Measurements from ENCODE around the gene PRPF38A.

PRPF38A gene

DNA sequence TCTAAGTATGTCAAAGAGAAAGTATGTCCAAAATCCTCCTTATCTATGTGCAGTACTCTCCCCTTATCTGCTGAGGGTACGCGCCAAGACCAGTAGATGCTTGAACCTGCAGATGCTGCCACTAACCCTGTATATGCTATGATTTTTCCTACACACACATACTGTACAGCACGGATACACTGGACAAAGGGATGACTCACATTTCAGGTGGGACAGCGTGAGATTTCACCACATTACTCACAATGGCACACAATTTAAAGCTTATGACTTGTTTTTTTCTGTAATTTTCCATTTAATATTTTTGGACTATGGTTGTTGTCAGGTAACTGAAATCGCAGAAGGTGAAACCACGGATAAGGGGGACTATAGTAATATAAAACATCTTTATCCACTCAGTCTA lies 4.3 kb upstream of the PRPF38A start:
- no peak for DNase-seq

DNA sequence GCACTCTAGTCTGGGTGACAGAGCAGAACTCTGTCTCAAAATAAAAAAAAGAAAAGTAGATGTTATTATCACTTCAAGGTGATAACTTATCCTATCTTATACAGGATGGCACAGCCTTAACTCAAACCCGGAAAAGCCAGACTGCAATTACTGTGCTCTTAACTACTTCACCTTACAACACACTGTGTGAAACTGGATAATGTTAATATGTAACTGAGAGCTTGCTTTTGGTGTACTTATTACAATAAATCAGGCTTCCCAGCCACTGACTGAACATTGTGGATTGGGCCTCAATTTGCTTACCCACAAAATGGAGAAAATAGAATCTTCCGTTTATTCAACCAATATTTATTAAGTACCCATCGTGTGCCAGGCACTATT lies 1.6 kb upstream of the PRPF38A start:
- DNase-seq: no peak

DNA sequence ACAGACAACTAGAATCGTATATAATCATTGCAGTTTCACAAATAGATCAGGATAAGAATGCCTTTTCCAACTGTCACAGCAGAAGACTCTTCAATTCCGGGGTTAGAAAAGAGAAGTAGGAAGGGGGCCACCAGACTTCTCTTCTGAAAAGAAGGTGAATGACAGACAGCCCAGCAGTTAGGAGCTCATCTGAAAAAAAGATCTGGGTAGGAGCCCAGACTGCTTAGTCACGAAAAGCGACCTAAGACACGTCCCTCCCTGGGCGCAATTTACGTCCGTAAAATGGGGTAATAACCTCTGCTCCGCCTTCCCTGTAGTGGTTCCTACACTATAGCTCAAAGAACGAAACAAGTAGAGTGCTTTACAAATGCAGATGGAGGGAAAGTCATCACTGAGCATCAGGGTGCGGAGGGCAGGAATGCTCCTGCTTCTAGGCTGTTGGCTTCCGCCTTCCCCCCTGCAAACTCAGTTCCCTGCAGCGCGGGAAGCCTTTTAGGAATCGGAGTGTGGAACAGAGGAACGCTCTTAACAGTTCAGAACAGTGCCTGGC lies 761 bp upstream of the PRPF38A start:
- DNase-seq: peak; percentile 52

DNA sequence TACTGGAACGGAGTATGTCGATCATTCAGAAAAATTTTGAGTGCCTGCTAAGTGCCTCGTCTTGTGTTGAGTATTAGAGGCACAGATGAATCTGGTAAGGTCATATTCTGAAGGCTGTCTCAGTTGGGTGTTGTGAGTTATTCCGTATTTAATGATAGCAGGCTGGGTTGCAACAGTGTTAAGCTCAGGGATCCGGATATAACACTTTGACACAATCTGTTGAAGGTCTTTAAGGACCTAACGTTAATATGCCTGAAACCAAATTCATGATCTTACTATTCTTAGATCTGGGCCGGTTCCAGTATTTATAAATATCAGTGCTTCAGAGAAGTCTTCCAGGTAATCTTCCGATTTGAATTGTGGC lies 555 bp downstream of the PRPF38A start:
- no peak for DNase-seq

DNA sequence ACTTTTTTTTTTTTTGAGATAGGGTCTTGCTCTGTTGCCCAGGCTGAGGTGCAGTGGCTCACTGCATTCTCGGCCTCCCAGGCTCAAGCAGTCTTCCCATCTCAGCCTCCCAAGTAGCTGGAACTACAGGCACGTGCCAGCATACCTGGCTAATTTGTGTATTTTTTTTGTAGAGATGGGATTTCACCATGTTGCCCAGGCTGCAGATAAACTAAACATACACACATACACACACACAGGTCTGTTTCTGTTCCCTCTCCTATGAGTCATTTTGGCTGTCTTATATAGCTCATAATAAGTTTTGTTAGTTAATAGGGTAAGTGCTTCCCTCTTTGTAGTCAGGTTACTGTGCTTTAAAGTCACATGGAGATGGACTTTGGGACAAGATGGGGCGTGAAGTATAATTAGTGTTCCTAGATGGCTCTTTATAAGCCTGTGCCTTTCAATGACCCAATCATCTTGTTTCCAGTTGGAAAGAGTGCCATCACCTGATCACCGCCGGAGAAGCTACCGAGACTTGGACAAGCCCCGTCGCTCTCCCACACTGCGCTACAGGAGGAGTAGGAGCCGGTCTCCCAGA lies 9.1 kb downstream of the PRPF38A start:
- DNase-seq: no peak

DNA sequence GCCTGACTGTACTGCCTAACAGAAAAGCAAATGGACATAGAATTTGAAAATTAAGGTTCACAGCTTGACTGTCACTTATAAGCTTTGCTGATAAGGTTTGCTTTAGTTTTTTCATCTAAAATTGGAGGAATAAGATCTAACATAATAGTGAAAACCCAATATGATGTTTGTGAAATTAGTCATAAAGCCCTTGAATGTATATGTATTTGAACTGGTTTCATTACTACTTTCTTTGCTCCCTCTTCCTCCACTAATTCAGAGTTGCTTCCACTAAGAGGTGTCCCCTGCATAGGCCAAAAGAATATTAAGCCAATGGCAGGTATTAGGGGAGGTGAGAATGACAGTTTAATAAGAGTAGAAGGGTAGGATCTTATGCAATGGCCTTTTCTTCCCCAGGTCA lies 10.5 kb downstream of the PRPF38A start:
- no peak for DNase-seq

DNA sequence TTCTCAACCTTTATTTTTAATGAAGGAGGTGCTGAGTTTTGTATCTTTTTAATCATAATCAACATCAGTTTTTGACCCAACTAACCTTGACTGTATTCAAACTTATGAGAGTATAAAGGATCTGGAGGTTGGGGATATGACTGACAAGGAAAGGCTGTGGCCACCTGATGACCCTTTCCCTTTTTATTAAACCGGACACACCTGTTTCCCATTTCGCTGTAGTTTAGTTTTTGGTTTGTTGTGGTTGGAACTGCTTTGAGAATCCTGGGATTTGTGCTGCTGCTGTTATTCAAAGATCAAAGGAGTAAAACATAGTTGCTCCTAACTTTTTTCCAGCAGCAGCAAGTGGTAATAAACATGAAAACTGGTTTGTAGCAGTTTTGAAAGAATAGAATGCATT lies 12.4 kb downstream of the PRPF38A start:
- no peak for DNase-seq

DNA sequence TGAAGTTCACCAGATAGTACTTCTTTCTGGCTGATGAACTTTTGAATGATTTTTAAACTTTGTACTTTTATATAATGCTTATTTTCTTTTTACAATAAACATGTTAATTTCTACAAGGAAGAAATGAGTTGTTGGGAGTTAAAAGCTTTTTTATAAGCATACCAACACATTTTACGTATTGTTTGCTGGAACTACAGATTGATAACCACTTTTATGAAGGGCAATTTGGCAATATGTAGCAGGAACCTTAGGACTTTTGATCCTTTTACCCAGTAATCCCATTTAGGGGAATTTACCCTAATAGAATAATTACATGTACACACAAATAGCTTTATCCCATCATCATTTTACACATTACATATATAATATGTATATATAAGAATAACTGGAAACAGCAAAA lies 16.3 kb downstream of the PRPF38A start:
- no peak for DNase-seq

DNA sequence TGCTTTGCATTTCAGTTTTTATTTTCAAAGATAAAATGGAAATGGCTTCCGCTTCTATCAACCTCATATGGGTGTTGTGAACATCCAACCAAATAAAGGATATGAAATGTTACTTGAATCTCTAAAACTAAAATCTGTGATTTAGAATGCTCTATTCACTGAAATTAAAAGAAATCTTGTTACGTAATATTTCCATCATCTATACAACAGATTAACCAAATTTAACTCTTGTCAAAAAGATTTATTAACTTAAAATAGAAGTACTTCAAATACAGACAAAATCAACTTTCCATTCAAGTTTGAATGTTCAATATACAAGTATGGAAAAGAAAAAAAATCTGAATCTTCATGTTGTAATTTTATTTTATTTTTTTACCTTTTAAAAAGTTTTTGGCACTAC lies 18.7 kb downstream of the PRPF38A start:
- DNase-seq: no peak

DNA sequence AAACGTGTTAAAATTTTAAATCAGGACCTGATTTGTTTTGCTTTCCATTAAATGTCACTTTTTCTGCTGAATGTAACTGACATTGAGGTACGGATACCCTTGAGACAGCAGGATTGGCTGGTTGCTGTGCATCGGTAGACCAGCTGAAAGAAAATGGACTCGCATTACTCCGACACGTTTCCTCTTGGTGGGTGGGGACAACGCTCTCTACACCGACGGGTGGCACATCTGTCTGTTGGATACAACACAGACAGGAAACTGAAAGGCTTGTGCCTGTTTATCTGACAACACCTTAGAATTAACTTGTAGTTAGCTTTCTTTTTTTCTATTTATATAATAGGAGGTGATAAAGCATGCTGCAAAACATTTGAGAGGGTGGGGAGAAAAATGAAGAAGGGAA lies 19.4 kb downstream of the PRPF38A start:
- no peak for DNase-seq

DNA sequence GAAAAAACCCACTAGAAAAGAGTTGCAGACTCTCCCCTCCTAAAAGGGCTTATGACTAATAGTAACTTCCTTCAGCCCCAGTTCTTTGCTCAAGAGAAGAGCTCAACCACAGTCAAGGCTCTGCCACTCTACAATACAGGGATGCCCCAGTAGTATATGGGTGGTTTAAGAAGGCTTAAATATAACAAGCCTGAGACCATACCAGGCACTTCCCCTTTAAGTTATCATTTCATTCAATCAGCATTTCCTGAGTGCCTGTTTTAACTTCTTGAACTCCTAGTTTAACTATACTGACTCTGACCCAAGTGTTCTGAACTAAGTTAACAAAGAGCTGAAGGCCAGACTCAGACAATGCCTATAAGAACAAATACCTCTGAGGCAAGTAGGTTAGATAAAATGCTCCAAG lies 19.8 kb downstream of the PRPF38A start:
- no peak for DNase-seq

DNA sequence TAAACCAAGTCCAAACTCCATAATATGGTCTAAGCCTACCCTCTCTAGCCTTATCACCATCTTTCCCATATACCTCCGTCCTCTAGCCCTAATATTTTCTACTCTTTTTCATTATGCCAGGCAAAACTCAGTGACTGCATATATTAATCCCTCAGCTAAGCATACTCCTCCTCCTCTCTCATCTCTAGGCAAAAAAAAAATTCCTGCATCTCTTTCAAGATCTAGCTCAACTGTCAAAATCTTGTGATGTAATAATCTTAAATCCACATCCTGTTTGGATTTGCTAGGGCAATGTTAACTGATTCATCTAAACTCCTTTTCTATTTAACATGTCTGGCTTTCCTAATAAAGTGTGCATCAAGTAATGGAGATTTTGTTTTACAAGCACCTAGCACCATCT lies 20.4 kb downstream of the PRPF38A start:
- DNase-seq: no peak

DNA sequence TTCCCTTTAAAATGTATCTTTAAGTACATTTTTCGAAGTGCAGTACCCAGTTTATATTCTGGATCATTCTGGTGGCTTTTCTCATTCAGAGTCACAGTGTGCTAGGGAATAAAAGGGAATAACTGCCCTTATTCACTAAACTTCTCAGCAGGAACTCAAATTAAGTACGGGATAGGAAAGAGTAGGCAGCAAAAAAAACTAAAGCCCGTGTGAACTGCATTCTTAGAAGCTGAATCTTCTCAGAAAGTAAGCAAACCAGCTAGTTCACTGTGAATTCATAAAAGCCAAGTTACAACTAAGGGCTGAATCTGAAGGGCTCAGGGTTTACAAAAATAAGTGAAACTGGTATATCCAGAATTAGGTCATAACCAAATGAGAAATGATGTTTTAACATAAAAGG lies 22.0 kb downstream of the PRPF38A start:
- no peak for DNase-seq

DNA sequence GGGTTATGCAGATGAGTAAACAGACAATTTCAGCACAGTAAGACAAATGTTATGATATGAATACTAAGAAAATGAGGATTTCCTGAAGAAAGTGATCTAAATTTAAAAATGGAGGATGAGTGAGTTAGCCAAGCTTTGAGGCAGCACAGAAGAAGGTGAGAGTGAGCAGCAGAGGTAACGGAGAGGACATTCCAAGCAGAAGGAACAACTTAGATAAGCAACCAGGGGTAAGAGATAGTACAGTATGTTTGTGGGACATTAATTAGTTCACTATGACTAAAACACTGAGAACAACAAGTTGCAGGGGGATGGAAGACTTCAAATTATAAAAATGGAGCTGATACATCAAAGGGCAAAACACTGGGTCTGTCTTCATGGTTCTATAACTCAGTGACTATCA lies 22.8 kb downstream of the PRPF38A start:
- DNase-seq: no peak

DNA sequence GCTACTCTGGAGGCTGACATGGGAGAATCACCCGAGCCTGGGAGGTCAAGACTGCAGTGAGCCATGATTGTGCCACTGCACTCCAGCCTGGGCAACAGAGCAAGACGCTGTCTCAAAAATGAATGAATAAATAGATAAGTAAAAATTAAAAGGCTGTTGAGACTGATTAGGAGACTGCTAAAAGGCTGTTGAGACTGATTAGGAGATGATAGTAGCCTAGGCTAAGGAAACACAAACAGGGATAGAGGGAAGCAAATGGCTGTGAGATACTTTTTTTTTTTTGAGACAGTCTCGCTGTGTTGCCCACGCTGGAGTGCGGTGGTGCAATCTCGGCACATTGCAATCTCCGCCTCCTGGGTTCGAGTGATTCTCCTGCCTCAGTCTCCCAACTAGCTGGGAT lies 28.4 kb downstream of the PRPF38A start:
- no peak for DNase-seq

DNA sequence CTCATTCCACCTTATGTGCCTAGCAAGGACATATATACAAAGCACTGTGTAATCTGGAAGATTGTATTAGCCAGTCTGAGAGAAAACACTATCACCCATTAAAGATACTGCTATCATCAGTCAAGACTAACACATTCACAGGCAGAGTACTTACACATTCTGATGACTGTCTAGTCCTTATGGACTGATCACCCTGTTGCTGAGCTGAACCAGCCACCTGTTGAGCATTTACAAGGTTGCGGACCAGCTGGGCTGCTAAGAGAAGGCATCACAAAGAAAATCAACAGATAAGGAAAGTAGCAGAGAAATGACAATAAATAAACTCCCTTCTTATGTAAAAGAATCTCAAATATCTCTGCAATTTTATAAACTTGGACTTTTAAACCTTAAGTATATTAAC lies 30.8 kb downstream of the PRPF38A start:
- no peak for DNase-seq

DNA sequence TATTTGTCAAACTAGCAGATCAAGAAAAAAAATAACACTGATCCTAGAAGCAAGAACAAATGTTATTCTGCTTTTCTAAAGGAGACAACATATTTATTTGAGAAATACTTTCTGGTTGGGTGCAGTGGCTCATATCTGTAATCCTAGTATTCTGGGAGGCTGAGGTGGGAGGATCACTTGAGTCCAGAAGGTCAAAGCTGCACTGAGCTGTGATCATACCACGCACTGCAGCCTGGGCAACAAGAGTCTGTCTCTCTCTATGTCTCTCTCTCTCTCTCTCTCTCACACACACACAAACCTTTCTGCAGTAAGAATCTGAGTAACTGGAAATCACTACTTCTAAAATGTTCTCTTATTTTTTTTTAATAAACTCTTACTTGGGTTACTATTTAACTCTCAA lies 31.2 kb downstream of the PRPF38A start:
- DNase-seq: no peak

DNA sequence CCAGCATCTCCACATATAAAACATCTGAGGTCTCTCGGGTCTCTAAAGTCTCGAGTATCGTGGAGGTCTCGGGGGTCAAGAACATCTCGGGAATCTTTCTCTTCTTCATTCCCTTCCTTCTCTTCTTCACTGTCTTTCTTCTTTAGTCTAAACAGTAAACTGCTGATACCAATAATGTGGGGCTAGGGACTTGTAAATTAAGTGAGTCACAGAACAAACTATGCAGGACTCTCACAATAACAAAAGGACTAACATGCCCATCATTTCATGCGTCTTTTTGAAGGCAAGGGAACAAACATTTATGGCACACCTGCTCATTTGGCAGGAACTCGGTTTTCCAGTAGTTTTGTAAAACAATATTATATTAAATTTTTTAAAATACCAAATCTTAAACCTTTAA lies 32.4 kb downstream of the PRPF38A start:
- no peak for DNase-seq

DNA sequence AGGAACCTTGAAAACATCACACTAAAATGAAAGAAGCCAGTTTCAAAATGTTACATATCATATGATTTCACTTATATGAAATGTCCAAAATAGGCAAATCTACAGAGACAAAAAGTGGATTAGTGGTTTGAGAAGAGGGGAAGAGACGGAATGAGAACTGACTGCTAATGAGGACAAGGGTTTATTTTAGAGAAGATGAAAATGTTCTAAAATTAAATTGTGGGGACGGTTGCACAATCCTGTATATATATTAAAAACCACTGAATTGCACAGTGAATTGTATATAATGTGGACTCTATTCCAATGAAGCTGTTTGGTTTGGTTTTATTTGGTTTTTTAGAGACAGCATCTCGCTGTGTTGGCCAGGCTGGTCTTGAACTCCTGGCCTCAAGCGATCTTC lies 35.6 kb downstream of the PRPF38A start:
- DNase-seq: no peak

DNA sequence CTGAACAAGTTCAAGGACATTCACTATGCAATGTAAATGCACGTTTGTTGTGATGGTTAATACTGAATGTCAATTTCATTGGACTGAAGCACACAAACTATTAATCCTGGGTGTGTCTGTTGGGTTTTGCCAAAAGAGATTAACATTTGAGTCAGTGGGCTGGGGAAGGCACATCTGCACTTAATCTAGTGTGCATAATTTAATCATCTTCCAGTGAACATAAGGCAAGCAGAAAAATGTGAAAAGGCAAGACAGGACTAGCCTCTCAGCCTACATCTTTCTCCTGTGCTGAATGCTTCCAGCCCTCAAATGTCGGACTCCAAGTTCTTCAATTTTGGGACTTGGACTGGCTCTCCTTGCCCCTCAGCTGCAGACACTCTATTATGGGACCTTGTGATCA lies 40.1 kb downstream of the PRPF38A start:
- DNase-seq: no peak

DNA sequence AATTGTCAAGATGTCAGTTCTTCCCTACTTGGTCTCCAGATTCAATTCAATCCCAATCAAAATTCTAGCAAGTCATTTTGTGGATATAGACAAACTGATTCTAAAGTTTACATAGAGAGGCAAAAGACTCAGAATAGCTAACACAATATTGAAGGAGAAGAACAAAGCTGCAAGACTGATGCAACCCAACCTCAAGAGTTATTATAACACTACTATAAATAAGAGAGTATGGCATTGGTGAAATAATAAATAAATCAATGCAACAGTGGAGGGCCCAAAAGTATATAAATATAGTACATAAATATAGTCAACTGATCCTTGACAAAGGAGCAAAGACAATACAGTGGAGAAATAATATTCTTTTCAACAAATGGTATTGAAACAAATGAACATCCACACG lies 49.7 kb downstream of the PRPF38A start:
- no peak for DNase-seq

DNA sequence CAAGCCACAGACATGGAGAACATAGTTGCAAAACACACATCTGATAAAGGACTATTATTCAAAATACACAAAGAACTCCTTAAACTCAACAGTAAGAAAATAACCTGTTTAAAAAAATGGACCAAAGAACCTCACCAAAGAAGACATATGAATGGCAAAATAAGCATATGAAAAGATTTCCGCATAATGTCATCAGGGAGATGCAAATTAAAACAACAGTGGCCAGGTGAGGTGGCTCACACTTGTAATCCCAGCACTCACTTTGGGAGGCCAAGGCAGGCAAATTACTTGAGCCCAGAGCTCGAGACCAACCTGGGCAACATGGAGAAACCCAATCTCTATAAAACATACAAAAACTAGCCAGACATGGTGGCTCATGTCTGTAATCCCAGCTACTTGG lies 50.4 kb downstream of the PRPF38A start:
- DNase-seq: no peak

DNA sequence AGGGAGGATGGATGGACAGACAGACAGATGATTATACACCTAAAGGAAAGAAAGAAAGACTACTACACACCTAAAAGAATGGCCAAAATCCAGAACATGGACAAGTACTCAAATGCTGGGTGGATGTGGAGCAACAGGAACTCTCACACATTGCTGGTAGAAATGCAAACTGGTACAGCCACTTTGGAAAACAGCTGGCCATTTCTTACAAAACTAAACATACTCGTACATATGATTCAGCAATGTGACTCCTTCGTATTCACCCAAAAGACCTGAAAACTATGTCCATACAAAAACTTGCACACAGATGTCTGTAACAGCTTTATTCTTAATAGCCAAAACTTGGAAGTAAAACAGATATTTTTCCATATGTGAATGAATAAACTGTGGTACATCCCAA lies 51.3 kb downstream of the PRPF38A start:
- DNase-seq: no peak

DNA sequence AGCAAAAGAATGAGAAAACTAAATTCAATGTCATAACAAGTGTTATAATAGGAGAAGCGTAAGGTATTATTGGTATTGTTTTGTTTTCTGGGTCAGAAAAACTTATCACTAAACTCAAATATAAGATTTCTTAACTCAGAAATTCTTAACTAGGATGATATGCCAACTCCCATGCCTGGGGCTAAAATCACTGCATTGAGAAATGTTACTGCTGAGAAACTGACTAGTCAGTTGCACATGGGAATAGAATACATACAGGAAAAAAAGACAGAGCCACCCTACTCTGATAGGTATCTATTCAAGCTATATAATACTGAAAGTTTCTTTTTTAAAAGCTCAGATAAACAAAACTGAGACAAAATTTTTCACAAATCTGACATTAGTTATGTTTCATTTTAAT lies 56.3 kb downstream of the PRPF38A start:
- no peak for DNase-seq

DNA sequence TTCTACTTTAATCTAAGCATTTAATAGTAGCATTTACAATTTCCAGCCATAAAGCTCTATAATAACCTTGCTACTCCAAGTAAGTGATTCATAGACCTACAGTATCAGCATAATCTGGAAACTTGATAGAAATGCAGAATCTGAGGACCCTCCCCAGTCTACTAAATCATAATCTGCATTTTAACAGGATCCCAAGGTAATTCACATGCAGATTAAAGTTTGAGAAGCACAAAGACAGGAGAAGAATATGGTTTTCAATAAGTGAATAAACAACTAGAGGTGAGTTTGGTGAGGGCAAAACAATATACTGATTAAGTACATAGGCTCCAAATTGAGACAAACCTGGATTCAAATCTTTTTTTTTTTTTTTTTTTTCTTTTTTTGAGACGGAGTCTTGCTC lies 57.4 kb downstream of the PRPF38A start:
- no peak for DNase-seq

DNA sequence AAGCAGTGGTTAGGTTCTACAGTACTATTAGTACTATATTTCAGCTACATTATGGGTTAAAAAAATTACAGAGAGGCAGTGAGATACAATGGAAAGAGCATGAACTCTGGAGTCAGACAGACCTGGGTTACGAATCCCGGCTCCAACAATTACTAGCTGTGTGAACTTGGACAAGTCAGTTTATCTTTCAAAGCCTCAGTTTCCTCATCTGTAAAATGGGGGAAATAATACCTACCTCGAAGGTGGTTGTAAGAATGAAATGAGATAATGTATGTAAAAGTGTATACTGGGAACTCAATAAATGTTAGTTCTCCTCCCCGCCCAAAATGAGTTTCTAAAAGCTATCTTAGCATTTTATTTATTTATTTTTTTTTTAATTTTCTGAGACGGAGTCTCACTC lies 59.5 kb downstream of the PRPF38A start:
- no peak for DNase-seq

Measured in DMS79 (cell line).